ENCODE results near the gene FBXL2. TPM values are rescaled to one million over a fixed set of nuclear protein-coding genes. Genes with fewer than 3 reads are reported as not detected.

Gene FBXL2
- total RNA-seq, 4 donors from 2014 or later, result 0.24 to 1.9 (median 0.82) TPM; not detected in 1

DNA sequence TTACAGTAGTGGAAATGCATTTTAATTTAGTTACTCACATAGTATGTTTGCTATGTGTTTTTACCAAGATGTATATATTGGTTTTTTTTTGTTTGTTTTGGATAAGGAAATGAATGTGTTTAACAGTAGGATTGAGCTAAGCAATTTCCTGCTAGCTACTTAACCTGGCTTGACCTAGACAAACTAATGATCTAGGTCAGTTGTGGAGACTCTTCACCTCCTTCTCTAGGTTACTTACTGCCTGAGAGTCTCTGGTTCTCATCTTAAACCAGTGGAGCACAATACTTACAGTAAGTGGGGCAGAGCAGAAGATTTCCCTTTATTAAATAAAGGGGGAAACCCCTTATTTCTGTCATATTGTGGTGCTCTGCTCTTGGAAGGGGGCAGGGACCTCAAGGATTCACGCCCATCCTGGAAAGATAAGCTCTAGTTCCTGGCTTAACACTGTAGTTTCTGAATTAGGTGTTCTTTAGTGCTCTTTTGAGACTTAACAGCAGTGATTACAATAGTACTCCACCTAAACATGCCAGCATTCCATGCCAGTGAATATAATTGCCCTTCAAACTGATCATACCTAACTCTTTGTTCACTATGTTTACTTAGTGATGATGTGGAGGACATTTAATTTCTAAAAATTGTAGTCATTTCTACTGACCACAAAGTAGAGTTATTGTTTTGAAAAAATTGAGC is 83.0 kb downstream of the FBXL2 start:
- TF ChIP-seq, protein P1, sequence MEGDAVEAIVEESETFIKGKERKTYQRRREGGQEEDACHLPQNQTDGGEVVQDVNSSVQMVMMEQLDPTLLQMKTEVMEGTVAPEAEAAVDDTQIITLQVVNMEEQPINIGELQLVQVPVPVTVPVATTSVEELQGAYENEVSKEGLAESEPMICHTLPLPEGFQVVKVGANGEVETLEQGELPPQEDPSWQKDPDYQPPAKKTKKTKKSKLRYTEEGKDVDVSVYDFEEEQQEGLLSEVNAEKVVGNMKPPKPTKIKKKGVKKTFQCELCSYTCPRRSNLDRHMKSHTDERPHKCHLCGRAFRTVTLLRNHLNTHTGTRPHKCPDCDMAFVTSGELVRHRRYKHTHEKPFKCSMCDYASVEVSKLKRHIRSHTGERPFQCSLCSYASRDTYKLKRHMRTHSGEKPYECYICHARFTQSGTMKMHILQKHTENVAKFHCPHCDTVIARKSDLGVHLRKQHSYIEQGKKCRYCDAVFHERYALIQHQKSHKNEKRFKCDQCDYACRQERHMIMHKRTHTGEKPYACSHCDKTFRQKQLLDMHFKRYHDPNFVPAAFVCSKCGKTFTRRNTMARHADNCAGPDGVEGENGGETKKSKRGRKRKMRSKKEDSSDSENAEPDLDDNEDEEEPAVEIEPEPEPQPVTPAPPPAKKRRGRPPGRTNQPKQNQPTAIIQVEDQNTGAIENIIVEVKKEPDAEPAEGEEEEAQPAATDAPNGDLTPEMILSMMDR (IDR thresholded peaks at IDR 0.05 in 4 of 5, conservative IDR thresholded peaks at IDR 0.05 in 1 of 5), result no peak
- no peak for TF ChIP-seq POLR2A (IDR thresholded peaks at IDR 0.05)

GRCh38 chr3:33363113-33363800 is 86.0 kb downstream of the FBXL2 start:
- no peak for DNase-seq
- no peaks in the 10 kb centered on the region for H3K27me3 ChIP-seq
- H3K4me1 ChIP-seq, result no peaks in the 10 kb centered on the region
- in situ Hi-C loops (cut with MboI; ENCODE audit: low sequenced_read_pairs in 4 of 4) (no loop called here), intact Hi-C loops (cut with DNase I; ENCODE audit: low total_unique reads) (no loop called here)
- H3K36me3 ChIP-seq, result no peaks in the 10 kb centered on the region
- TF ChIP-seq POLR2A (IDR thresholded peaks at IDR 0.05), result no peak
- TF ChIP-seq, protein P1 (IDR thresholded peaks at IDR 0.05 in 4 of 5, conservative IDR thresholded peaks at IDR 0.05 in 1 of 5), result no peak
- no peak for ATAC-seq
- H3K9me3 ChIP-seq, result no peaks in the 10 kb centered on the region
- H3K4me3 ChIP-seq, result no peak overlapping the region
- H3K27ac ChIP-seq, result no peak overlapping the region

More for the DNA sequence above, 83.0 kb downstream of the FBXL2 start:
- intact Hi-C loops (cut with DNase I; ENCODE audit: low total_unique reads) (no loop called here), in situ Hi-C loops (cut with MboI; ENCODE audit: low sequenced_read_pairs in 4 of 4) (no loop called here)
- no peaks in the 10 kb centered on the region for H3K4me1 ChIP-seq
- H3K9me3 ChIP-seq, result no peaks in the 10 kb centered on the region
- H3K27me3 ChIP-seq, result no peaks in the 10 kb centered on the region
- no peak overlapping the region for H3K4me3 ChIP-seq
- ATAC-seq, result no peak
- no peaks in the 10 kb centered on the region for H3K36me3 ChIP-seq
- H3K27ac ChIP-seq, result no peak overlapping the region
- no peak for DNase-seq

- in situ Hi-C loops (cut with MboI; ENCODE audit: low sequenced_read_pairs in 4 of 4), result no loop called here
- no peak for ATAC-seq
- TF ChIP-seq, protein P1 (IDR thresholded peaks at IDR 0.05 in 4 of 5, conservative IDR thresholded peaks at IDR 0.05 in 1 of 5), result no peak
- no peak for TF ChIP-seq POLR2A (IDR thresholded peaks at IDR 0.05)
Observed at GRCh38 chr3:33364060-33364459, 86.8 kb downstream of the FBXL2 start.

GRCh38 chr3:33364531-33365128 is 87.4 kb downstream of the FBXL2 start:
- ATAC-seq (no peak), DNase-seq (no peak)
- H3K27ac ChIP-seq, result no peak overlapping the region
- H3K9me3 ChIP-seq, result no peaks in the 10 kb centered on the region
- H3K4me1 ChIP-seq, result no peaks in the 10 kb centered on the region
- intact Hi-C loops (cut with DNase I; ENCODE audit: low total_unique reads) (no loop called here), in situ Hi-C loops (cut with MboI; ENCODE audit: low sequenced_read_pairs in 4 of 4) (no loop called here)
- TF ChIP-seq, protein P1 (IDR thresholded peaks at IDR 0.05 in 4 of 5, conservative IDR thresholded peaks at IDR 0.05 in 1 of 5), result no peak
- no peak for TF ChIP-seq POLR2A (IDR thresholded peaks at IDR 0.05)
- no peaks in the 10 kb centered on the region for H3K27me3 ChIP-seq
- H3K4me3 ChIP-seq, result no peak overlapping the region
- H3K36me3 ChIP-seq, result no peaks in the 10 kb centered on the region

More at GRCh38 chr3:33364060-33364459, 86.8 kb downstream of the FBXL2 start:
- H3K4me3 ChIP-seq, result no peak overlapping the region
- no peaks in the 10 kb centered on the region for H3K9me3 ChIP-seq
- DNase-seq, result no peak
- H3K27me3 ChIP-seq, result no peaks in the 10 kb centered on the region
- no peaks in the 10 kb centered on the region for H3K36me3 ChIP-seq
- intact Hi-C loops (cut with DNase I; ENCODE audit: low total_unique reads), result no loop called here
- no peak overlapping the region for H3K27ac ChIP-seq
- H3K4me1 ChIP-seq, result no peaks in the 10 kb centered on the region
